H4 (cell line): ENCODE measurements around the gene CHDH. TPM values are rescaled to one million over a fixed set of nuclear protein-coding genes. Genes with fewer than 3 reads are reported as not detected.

Experiments
- DNase-seq: peaks from one replicate; pipeline ENCODE4 v3.0.0-alpha.2; 2015; ENCODE audit warnings: low spot score
- total RNA-seq: library from RNA; depleted of rRNA; stranded (reverse); fragments of >200 nt; shearing (Covaris generic); gene quantifications from 2 replicates; pipeline ENCODE4 v1.2.3, GENCODE V29; 2014; rRNA removed

CHDH gene
- 0.02 and 0.39 TPM in 2 replicates for total RNA-seq

- no peak for DNase-seq
Observed at GRCh38 chr3:53846134-53846850, at the start of gene CHDH, which contains the start of gene IL17RB. TSS of gene CHDH (minus strand) at chr3:53846419. CDS start at chr3:53824008, 22,411 bp downstream. TSS of gene IL17RB (plus strand) at chr3:53846568. CDS start at chr3:53846589, 21 bp downstream.

GRCh38 chr3:53892286-53892637, 46.0 kb upstream of the CHDH start:
- DNase-seq: no peak

GRCh38 chr3:53891497-53892285, 45.5 kb upstream of the CHDH start, which contains the start of gene SELENOK:
TSS of gene SELENOK (minus strand) at chr3:53891859.
- peak; percentile 96 for DNase-seq

GRCh38 chr3:53890726-53891475, 44.7 kb upstream of the CHDH start:
- peak; percentile 9 for DNase-seq

- DNase-seq: no peak
Observed at GRCh38 chr3:53888232-53888631, 42.0 kb upstream of the CHDH start.

GRCh38 chr3:53887446-53887845, 41.2 kb upstream of the CHDH start:
- DNase-seq: no peak

- no peak for DNase-seq
Observed at GRCh38 chr3:53885239-53885638, 39.0 kb upstream of the CHDH start.

GRCh38 chr3:53884623-53885022, 38.4 kb upstream of the CHDH start:
- no peak for DNase-seq

- DNase-seq: no peak
Observed at GRCh38 chr3:53883008-53883407, 36.8 kb upstream of the CHDH start.

GRCh38 chr3:53881691-53882593, 35.7 kb upstream of the CHDH start, which contains the start of gene ACTR8:
TSS of gene ACTR8 (minus strand) at chr3:53882152. CDS start at chr3:53882101, 51 bp downstream.
- peak; percentile 47 for DNase-seq

GRCh38 chr3:53880396-53881345, 34.5 kb upstream of the CHDH start:
- no peak for DNase-seq

GRCh38 chr3:53865732-53866499, 19.7 kb upstream of the CHDH start:
- no peak for DNase-seq

GRCh38 chr3:53863145-53863544, 16.9 kb upstream of the CHDH start:
- no peak for DNase-seq

- no peak for DNase-seq
Observed at GRCh38 chr3:53862241-53862640, 16.0 kb upstream of the CHDH start.

GRCh38 chr3:53860196-53860595, 14.0 kb upstream of the CHDH start:
- DNase-seq: no peak

GRCh38 chr3:53859178-53859577, 13.0 kb upstream of the CHDH start:
- DNase-seq: no peak

- DNase-seq: no peak
Observed at GRCh38 chr3:53858096-53858741, 12.0 kb upstream of the CHDH start.

GRCh38 chr3:53856964-53857363, 10.7 kb upstream of the CHDH start:
- no peak for DNase-seq

GRCh38 chr3:53850895-53851294, 4.7 kb upstream of the CHDH start:
- DNase-seq: peak; percentile 10
